ENCODE results near the gene KLF6. TPM values are rescaled to one million over a fixed set of nuclear protein-coding genes. Genes with fewer than 3 reads are reported as not detected.

The KLF6 gene
- total and polyA plus RNA-seq, 2 experiments from 2014 or later: 19.6 to 35.4 TPM

DNA sequence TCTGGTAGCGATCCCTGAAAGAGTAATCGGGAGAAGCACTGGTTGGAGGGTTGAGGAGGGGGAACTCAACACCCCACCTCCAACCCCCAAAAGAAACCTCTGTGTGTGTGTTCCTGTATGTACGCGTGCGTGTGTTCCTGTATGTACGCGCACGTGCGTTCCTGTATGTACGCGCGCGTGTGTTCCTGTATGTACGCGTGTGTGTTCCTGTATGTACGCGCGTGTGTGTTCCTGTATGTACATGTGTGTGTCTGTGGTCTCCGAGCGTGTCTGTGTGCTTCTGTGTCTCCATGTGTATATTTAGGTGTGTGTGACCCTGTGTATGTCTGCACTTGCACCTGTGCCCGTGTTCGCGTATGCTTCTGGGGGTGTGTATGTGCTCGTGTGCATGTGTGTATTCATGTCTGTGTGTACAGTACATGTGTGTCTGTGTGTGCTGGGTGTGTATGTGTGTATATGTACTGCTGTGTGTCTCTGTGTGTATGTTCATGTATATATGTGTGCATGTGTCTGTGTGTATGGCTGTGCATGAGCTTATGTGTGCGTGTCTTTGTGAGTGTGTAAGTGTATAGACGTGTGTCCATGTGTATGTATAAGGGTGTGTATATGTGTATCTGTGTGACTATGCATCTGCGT, 42.9 kb upstream of the KLF6 start (continued):
- TF ChIP-seq, protein P1, sequence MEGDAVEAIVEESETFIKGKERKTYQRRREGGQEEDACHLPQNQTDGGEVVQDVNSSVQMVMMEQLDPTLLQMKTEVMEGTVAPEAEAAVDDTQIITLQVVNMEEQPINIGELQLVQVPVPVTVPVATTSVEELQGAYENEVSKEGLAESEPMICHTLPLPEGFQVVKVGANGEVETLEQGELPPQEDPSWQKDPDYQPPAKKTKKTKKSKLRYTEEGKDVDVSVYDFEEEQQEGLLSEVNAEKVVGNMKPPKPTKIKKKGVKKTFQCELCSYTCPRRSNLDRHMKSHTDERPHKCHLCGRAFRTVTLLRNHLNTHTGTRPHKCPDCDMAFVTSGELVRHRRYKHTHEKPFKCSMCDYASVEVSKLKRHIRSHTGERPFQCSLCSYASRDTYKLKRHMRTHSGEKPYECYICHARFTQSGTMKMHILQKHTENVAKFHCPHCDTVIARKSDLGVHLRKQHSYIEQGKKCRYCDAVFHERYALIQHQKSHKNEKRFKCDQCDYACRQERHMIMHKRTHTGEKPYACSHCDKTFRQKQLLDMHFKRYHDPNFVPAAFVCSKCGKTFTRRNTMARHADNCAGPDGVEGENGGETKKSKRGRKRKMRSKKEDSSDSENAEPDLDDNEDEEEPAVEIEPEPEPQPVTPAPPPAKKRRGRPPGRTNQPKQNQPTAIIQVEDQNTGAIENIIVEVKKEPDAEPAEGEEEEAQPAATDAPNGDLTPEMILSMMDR (conservative IDR thresholded peaks at IDR 0.05; ENCODE audit: low read depth in 2 of 2): no peak
- TF ChIP-seq EZH2phosphoT487 (IDR thresholded peaks at IDR 0.05; ENCODE audit: unreplicated experiment): no peak

DNA sequence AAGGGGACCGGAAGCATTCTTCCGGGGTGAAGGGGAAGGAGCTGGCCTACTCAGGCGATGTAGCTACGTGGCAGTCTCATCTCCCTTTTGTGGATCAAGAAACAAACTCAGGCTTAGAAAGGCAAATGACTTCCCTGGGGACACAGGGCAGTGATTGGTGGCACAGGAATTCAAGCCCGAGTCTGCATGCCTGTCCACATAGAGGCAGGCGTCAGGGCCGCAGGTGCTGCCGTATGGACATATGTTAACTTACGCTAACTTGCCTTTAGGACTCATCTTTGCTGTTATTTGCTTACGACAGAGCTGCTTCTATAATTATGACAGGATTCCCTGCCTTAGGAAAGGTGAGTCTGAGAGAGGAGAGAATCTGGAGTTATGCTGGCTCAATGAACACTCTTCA, 42.3 kb upstream of the KLF6 start:
- no peaks in the 10 kb centered on the region for H3F3A ChIP-seq (replicated peaks; ENCODE audit: low read depth)
- H3K36me3 ChIP-seq (ENCODE audit: insufficient read depth): no peaks in the 10 kb centered on the region
- no peak overlapping the region for H2AFZ ChIP-seq
- Mint-ChIP-seq H3K9me3 (no peaks in the 10 kb centered on the region), H3K27ac (no peak overlapping the region), H3K4me3 (no peak overlapping the region), H3K4me1 (peaks cover 36% of the 10 kb centered on the region), H3K27me3 (ENCODE audit: insufficient read depth, low read depth, poor library complexity) (peaks cover 6% of the 10 kb centered on the region), H3K36me3 (ENCODE audit: low read depth) (no peaks in the 10 kb centered on the region)
- H3K4me2 ChIP-seq: no peak overlapping the region
- peaks cover 16% of the 10 kb centered on the region for H3K4me1 ChIP-seq (ENCODE audit: insufficient read depth)
- H3K9me2 ChIP-seq (ENCODE audit: insufficient read depth): no peaks in the 10 kb centered on the region
- no peak overlapping the region for H3K27ac ChIP-seq (ENCODE audit: low read depth)
- peak; percentile 12 for DNase-seq (ENCODE audit: low spot score)
- H3K4me3 ChIP-seq: no peak overlapping the region
- no peaks in the 10 kb centered on the region for H3K27me3 ChIP-seq (ENCODE audit: insufficient read depth)
- H3K79me2 ChIP-seq (replicated peaks; ENCODE audit: insufficient read depth): no peaks in the 10 kb centered on the region
- ATAC-seq: no peak
- no peaks in the 10 kb centered on the region for H4K20me1 ChIP-seq (replicated peaks; ENCODE audit: insufficient read depth)
- no peak for TF ChIP-seq JUNB (IDR thresholded peaks at IDR 0.05; ENCODE audit: unreplicated experiment)
- TF ChIP-seq, protein P1 (conservative IDR thresholded peaks at IDR 0.05; ENCODE audit: low read depth in 2 of 2): no peak
- TF ChIP-seq EZH2 (IDR thresholded peaks at IDR 0.05; ENCODE audit: low read depth, unreplicated experiment): no peak
- TF ChIP-seq ZNF114 (CRISPR knock-in tag; IDR thresholded peaks at IDR 0.05): no peak
- TF ChIP-seq POLR2AphosphoS5 (IDR thresholded peaks at IDR 0.05; ENCODE audit: low read depth): no peak
- TF ChIP-seq CREB1 (CRISPR knock-in tag; IDR thresholded peaks at IDR 0.05; ENCODE audit: low read depth): no peak
- no peak for TF ChIP-seq NANOG (IDR thresholded peaks at IDR 0.05; ENCODE audit: borderline replicate concordance)
- no peak for TF ChIP-seq EZH2phosphoT487 (IDR thresholded peaks at IDR 0.05; ENCODE audit: unreplicated experiment)
- no peak for TF ChIP-seq STAT1 (IDR thresholded peaks at IDR 0.05; ENCODE audit: unreplicated experiment)
- TF ChIP-seq ZNF331 (CRISPR knock-in tag; IDR thresholded peaks at IDR 0.05; ENCODE audit: low read depth): no peak
- TF ChIP-seq, protein P2, sequence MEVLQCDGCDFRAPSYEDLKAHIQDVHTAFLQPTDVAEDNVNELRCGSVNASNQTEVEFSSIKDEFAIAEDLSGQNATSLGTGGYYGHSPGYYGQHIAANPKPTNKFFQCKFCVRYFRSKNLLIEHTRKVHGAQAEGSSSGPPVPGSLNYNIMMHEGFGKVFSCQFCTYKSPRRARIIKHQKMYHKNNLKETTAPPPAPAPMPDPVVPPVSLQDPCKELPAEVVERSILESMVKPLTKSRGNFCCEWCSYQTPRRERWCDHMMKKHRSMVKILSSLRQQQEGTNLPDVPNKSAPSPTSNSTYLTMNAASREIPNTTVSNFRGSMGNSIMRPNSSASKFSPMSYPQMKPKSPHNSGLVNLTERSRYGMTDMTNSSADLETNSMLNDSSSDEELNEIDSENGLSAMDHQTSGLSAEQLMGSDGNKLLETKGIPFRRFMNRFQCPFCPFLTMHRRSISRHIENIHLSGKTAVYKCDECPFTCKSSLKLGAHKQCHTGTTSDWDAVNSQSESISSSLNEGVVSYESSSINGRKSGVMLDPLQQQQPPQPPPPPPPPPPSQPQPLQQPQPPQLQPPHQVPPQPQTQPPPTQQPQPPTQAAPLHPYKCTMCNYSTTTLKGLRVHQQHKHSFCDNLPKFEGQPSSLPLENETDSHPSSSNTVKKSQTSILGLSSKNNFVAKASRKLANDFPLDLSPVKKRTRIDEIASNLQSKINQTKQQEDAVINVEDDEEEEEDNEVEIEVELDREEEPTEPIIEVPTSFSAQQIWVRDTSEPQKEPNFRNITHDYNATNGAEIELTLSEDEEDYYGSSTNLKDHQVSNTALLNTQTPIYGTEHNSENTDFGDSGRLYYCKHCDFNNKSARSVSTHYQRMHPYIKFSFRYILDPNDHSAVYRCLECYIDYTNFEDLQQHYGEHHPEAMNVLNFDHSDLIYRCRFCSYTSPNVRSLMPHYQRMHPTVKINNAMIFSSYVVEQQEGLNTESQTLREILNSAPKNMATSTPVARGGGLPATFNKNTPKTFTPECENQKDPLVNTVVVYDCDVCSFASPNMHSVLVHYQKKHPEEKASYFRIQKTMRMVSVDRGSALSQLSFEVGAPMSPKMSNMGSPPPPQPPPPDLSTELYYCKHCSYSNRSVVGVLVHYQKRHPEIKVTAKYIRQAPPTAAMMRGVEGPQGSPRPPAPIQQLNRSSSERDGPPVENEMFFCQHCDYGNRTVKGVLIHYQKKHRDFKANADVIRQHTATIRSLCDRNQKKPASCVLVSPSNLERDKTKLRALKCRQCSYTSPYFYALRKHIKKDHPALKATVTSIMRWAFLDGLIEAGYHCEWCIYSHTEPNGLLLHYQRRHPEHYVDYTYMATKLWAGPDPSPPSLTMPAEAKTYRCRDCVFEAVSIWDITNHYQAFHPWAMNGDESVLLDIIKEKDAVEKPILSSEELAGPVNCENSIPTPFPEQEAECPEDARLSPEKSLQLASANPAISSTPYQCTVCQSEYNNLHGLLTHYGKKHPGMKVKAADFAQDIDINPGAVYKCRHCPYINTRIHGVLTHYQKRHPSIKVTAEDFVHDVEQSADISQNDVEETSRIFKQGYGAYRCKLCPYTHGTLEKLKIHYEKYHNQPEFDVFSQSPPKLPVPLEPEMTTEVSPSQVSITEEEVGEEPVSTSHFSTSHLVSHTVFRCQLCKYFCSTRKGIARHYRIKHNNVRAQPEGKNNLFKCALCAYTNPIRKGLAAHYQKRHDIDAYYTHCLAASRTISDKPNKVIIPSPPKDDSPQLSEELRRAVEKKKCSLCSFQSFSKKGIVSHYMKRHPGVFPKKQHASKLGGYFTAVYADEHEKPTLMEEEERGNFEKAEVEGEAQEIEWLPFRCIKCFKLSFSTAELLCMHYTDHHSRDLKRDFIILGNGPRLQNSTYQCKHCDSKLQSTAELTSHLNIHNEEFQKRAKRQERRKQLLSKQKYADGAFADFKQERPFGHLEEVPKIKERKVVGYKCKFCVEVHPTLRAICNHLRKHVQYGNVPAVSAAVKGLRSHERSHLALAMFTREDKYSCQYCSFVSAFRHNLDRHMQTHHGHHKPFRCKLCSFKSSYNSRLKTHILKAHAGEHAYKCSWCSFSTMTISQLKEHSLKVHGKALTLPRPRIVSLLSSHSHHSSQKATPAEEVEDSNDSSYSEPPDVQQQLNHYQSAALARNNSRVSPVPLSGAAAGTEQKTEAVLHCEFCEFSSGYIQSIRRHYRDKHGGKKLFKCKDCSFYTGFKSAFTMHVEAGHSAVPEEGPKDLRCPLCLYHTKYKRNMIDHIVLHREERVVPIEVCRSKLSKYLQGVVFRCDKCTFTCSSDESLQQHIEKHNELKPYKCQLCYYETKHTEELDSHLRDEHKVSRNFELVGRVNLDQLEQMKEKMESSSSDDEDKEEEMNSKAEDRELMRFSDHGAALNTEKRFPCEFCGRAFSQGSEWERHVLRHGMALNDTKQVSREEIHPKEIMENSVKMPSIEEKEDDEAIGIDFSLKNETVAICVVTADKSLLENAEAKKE (CRISPR knock-in tag; IDR thresholded peaks at IDR 0.05): no peak
